GM12874 (cell line): Measurements from ENCODE around the gene MYBPHL.

Experiments used
- CTCF ChIP-seq: IDR thresholded peaks from 2 replicates; pipeline ENCODE4 v1.5.1; 2011; ENCODE audit warnings: low read depth, mild to moderate bottlenecking, control low read depth, low read length, moderate library complexity; ENCODE audit not compliant: insufficient read depth

The MYBPHL gene

GRCh38 chr1:109270623-109271317 is 36.0 kb downstream of the MYBPHL start:
- no peak for TF ChIP-seq CTCF

- no peak for TF ChIP-seq CTCF
Measured at GRCh38 chr1:109269981-109270622, 36.7 kb downstream of the MYBPHL start.

GRCh38 chr1:109269212-109269980 is 37.4 kb downstream of the MYBPHL start:
- TF ChIP-seq CTCF, result no peak

- TF ChIP-seq CTCF, result no peak
Measured at GRCh38 chr1:109268431-109269211, 38.2 kb downstream of the MYBPHL start.

- no peak for TF ChIP-seq CTCF
Measured at GRCh38 chr1:109267743-109268300, 39.0 kb downstream of the MYBPHL start.

GRCh38 chr1:109266965-109267364 is 39.8 kb downstream of the MYBPHL start:
- no peak for TF ChIP-seq CTCF

GRCh38 chr1:109265741-109266330 is 41.0 kb downstream of the MYBPHL start:
- TF ChIP-seq CTCF, result no peak
